ENCODE measurements around the gene CHD6. TPM values are rescaled to one million over a fixed set of nuclear protein-coding genes. Genes with fewer than 3 reads are reported as not detected.

Gene CHD6
- total RNA-seq, 1 experiment from 2014 or later = 26.6 TPM

DNA sequence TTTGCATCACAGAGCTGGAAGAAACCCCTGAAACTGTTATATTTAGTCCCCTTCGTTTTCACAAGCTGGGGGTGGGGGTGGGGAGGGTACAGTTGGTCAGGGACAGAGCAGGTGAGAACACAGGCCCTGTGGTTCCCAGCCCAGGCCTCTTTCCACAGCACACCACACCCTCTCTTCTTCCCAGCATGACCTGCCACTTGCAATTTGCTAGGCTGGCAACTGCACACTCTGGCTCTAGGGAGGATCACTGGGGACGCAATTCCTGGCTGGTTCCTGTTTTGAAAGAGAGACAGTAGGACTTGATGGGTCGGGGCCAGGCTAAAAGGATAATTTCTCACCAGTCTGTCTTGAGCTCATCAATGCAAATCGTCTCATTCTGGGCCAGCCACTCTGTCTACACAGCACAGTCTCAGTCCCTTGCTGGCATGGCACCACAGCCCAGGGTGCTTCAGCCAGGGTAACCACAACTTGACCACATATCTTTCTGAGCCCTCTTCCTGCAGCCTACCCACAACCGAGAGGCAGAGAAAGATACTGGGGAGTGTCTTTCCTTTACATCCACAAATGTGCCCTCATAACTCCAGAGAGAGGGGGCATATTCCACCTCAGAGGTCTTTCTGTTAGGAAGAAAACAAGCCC, 209.9 kb downstream of the CHD6 start:
- ATAC-seq (no peak), DNase-seq (ENCODE audit: low read depth, low spot score) (no peak)
- Histone ChIP-seq H3K4me2 (ENCODE audit: low read length) (no peak overlapping the region), H4K20me1 (ENCODE audit: insufficient read depth) (no peaks in the 10 kb centered on the region), H3K79me2 (ENCODE audit: insufficient read depth, low read length) (no peaks in the 10 kb centered on the region), H3K9ac (ENCODE audit: low read length) (no peak overlapping the region), H3K36me3 (ENCODE audit: control insufficient read depth in 1 of 2, insufficient read depth in 2 of 2, low read length in 2 of 2) (peaks cover 0 to 6% of the 10 kb centered on the region in 2 experiments; a peak in 2 of 4 replicates), H3K4me3 (replicated peaks in 1 of 2; ENCODE audit: low read depth in 1 of 2, low read length in 2 of 2) (no peak overlapping the region), H3K27me3 (ENCODE audit: insufficient read depth, low read length) (no peaks in the 10 kb centered on the region), H3K9me2 (ENCODE audit: insufficient read depth) (no peaks in the 10 kb centered on the region), H3K4me1 (ENCODE audit: control insufficient read depth in 1 of 2, insufficient read depth in 2 of 2, low read length in 2 of 2) (no peaks in the 10 kb centered on the region), H3K9me3 (ENCODE audit: control insufficient read depth in 1 of 2, insufficient read depth in 1 of 2, low read depth in 1 of 2, low read length in 2 of 2) (no peaks in the 10 kb centered on the region), H2AFZ (ENCODE audit: low read depth, low read length, poor library complexity, severe bottlenecking) (no peak overlapping the region), H3K27ac (ENCODE audit: low read depth, low read length) (no peak overlapping the region)
- RAD21 ChIA-PET (ENCODE audit: low non-redundant PET in 1 of 2, low total read pairs in 2 of 2, uncharacterized antibody in 2 of 2, unreplicated experiment in 2 of 2) = no interaction called here
- CTCF ChIA-PET = interaction anchor here (0.7 kb wide), 1 partner anchor 273 kb away, joined by 3 read pairs; no protein-coding TSS in a partner anchor
- TF ChIP-seq ZFX (IDR thresholded peaks at IDR 0.05) (no peak), EGR1 (IDR thresholded peaks at IDR 0.05; ENCODE audit: low read depth) (no peak), POLR2AphosphoS5 (IDR thresholded peaks at IDR 0.05; ENCODE audit: low read depth, low read length) (no peak), ZNF274 (IDR thresholded peaks at IDR 0.05; ENCODE audit: low read depth, low read length) (no peak)
- TF ChIP-seq, protein P1, sequence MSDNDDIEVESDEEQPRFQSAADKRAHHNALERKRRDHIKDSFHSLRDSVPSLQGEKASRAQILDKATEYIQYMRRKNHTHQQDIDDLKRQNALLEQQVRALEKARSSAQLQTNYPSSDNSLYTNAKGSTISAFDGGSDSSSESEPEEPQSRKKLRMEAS (IDR thresholded peaks at IDR 0.05) = no peak
- TF ChIP-seq, protein P2, sequence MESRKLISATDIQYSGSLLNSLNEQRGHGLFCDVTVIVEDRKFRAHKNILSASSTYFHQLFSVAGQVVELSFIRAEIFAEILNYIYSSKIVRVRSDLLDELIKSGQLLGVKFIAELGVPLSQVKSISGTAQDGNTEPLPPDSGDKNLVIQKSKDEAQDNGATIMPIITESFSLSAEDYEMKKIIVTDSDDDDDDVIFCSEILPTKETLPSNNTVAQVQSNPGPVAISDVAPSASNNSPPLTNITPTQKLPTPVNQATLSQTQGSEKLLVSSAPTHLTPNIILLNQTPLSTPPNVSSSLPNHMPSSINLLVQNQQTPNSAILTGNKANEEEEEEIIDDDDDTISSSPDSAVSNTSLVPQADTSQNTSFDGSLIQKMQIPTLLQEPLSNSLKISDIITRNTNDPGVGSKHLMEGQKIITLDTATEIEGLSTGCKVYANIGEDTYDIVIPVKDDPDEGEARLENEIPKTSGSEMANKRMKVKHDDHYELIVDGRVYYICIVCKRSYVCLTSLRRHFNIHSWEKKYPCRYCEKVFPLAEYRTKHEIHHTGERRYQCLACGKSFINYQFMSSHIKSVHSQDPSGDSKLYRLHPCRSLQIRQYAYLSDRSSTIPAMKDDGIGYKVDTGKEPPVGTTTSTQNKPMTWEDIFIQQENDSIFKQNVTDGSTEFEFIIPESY (IDR thresholded peaks at IDR 0.05; ENCODE audit: extremely low read depth, insufficient replicate concordance, low read length) = no peak
- TF ChIP-seq, protein P3, sequence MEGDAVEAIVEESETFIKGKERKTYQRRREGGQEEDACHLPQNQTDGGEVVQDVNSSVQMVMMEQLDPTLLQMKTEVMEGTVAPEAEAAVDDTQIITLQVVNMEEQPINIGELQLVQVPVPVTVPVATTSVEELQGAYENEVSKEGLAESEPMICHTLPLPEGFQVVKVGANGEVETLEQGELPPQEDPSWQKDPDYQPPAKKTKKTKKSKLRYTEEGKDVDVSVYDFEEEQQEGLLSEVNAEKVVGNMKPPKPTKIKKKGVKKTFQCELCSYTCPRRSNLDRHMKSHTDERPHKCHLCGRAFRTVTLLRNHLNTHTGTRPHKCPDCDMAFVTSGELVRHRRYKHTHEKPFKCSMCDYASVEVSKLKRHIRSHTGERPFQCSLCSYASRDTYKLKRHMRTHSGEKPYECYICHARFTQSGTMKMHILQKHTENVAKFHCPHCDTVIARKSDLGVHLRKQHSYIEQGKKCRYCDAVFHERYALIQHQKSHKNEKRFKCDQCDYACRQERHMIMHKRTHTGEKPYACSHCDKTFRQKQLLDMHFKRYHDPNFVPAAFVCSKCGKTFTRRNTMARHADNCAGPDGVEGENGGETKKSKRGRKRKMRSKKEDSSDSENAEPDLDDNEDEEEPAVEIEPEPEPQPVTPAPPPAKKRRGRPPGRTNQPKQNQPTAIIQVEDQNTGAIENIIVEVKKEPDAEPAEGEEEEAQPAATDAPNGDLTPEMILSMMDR (IDR thresholded peaks at IDR 0.05 in 2 of 3, conservative IDR thresholded peaks at IDR 0.05 in 1 of 3; ENCODE audit: borderline replicate concordance in 1 of 3, insufficient read depth in 1 of 3, low read depth in 2 of 3, low read length in 2 of 3) = no peak
- POLR2A ChIA-PET = no interaction called here
- BruUV-seq (replicated peaks) = no TSS peak
- intact Hi-C loops (cut with micrococcal nuclease) = no loop called here

Measured in HCT116 (cell line).